H9 (cell line): Measurements from ENCODE around the gene SLC28A3. TPM values are rescaled to one million over a fixed set of nuclear protein-coding genes. Genes with fewer than 3 reads are reported as not detected.
"Not testable (repeated sequence)": the region's sequence is repeated elsewhere in the genome, so short reads cannot be mapped to it uniquely, and the experiment has no call there.

ENCODE experiments used
- DNase-seq: peaks from one replicate; pipeline ENCODE4 v3.0.0-alpha.2; 2017
- H2AFZ ChIP-seq: one replicate; pipeline ENCODE4 v1.6.1; 2013; ENCODE audit warnings: mild to moderate bottlenecking, low read length, control low read depth, moderate library complexity
- H2AK5ac ChIP-seq: 2 replicates; pipeline ENCODE4 v1.6.1; 2013; ENCODE audit warnings: low read length, control low read depth, mixed read lengths; ENCODE audit not compliant: insufficient read length
- H2BK120ac ChIP-seq: one replicate; pipeline ENCODE4 v1.6.1; 2013; ENCODE audit warnings: low read depth, mild to moderate bottlenecking, low read length, control low read depth, inconsistent platforms; ENCODE audit not compliant: poor library complexity, severe bottlenecking
- H2BK12ac ChIP-seq: 2 replicates; pipeline ENCODE4 v1.6.1; 2013; ENCODE audit warnings: low read length, control low read depth, mixed read lengths, low read depth; ENCODE audit not compliant: insufficient read length
- H2BK15ac ChIP-seq: 2 replicates; pipeline ENCODE4 v1.6.1; 2013; ENCODE audit warnings: low read depth, low read length, control low read depth
- H2BK20ac ChIP-seq: one replicate; pipeline ENCODE4 v1.6.1; 2013; ENCODE audit warnings: low read depth, mild to moderate bottlenecking, low read length, control low read depth, inconsistent platforms; ENCODE audit not compliant: poor library complexity, severe bottlenecking
- H2BK5ac ChIP-seq: 2 replicates; pipeline ENCODE4 v1.6.1; 2013; ENCODE audit warnings: low read length, control low read depth, mixed read lengths; ENCODE audit not compliant: insufficient read length
- H3K14ac ChIP-seq: 2 replicates; pipeline ENCODE4 v1.6.1; 2013; ENCODE audit warnings: low read length, control low read depth; ENCODE audit not compliant: insufficient read depth
- H3K18ac ChIP-seq: 2 replicates; pipeline ENCODE4 v1.6.1; 2013; ENCODE audit warnings: low read depth, mild to moderate bottlenecking, mixed read lengths, low read length, control low read depth; ENCODE audit not compliant: insufficient read length
- H3K23ac ChIP-seq: 2 replicates; pipeline ENCODE4 v1.6.1; 2013; ENCODE audit warnings: low read length, control low read depth, mixed read lengths, low read depth; ENCODE audit not compliant: insufficient read length
- H3K23me2 ChIP-seq: 2 replicates; pipeline ENCODE4 v1.6.1; 2013; ENCODE audit warnings: low read depth, mild to moderate bottlenecking, mixed read lengths, low read length, control low read depth; ENCODE audit not compliant: insufficient read length, poor library complexity, severe bottlenecking
- H3K27ac ChIP-seq: 2 replicates; pipeline ENCODE4 v1.5.1; 2013; ENCODE audit warnings: low read length, control low read depth, mixed read lengths, low read depth; ENCODE audit not compliant: insufficient read length
- H3K27me3 ChIP-seq: 2 replicates; pipeline ENCODE4 v1.6.1; 2013; ENCODE audit warnings: low read length, control low read depth, inconsistent platforms; ENCODE audit not compliant: insufficient read depth
- H3K4ac ChIP-seq: 2 replicates; pipeline ENCODE4 v1.6.1; 2013; ENCODE audit warnings: low read depth, mild to moderate bottlenecking, control low read depth, inconsistent platforms, low read length, moderate library complexity
- H3K4me1 ChIP-seq: 2 replicates; pipeline ENCODE4 v1.6.1; 2013; ENCODE audit warnings: low read length, control low read depth, inconsistent platforms; ENCODE audit not compliant: insufficient read depth
- H3K4me2 ChIP-seq: 2 replicates; pipeline ENCODE4 v1.6.1; 2013; ENCODE audit warnings: low read length, control low read depth, mixed read lengths; ENCODE audit not compliant: insufficient read length, insufficient read depth
- H3K56ac ChIP-seq: 2 replicates; pipeline ENCODE4 v1.6.1; 2013; ENCODE audit warnings: low read depth, mild to moderate bottlenecking, mixed read lengths, low read length, control low read depth; ENCODE audit not compliant: insufficient read length
- H3K79me1 ChIP-seq: 2 replicates; pipeline ENCODE4 v1.6.1; 2013; ENCODE audit warnings: low read depth, mild to moderate bottlenecking, moderate library complexity, low read length, control low read depth, inconsistent platforms; ENCODE audit not compliant: insufficient read depth, poor library complexity, severe bottlenecking
- H3K79me2 ChIP-seq: 2 replicates; pipeline ENCODE4 v1.6.1; 2013; ENCODE audit warnings: low read length, control low read depth, inconsistent platforms; ENCODE audit not compliant: insufficient read depth
- H3K9ac ChIP-seq: 2 replicates; pipeline ENCODE4 v1.6.1; 2013; ENCODE audit warnings: low read length, control low read depth, mixed read lengths; ENCODE audit not compliant: insufficient read length; ENCODE audit errors: extremely low read depth
- H3K9me3 ChIP-seq: one replicate; pipeline ENCODE4 v1.6.1; 2013; ENCODE audit warnings: low read depth, low read length, inconsistent platforms; ENCODE audit not compliant: control insufficient read depth
- H3T11ph ChIP-seq: one replicate; pipeline ENCODE4 v1.6.1; 2013; ENCODE audit warnings: mild to moderate bottlenecking, low read length, control low read depth, inconsistent platforms
- H4K20me1 ChIP-seq: one replicate; pipeline ENCODE4 v1.6.1; 2013; ENCODE audit not compliant: control insufficient read depth, insufficient read length, insufficient read depth
- H4K5ac ChIP-seq: 2 replicates; pipeline ENCODE4 v1.6.1; 2013; ENCODE audit warnings: low read depth, mild to moderate bottlenecking, mixed read lengths, low read length, control low read depth; ENCODE audit not compliant: insufficient read length
- H4K8ac ChIP-seq: replicated peaks from 2 replicates; pipeline ENCODE4 v1.6.1; 2013; ENCODE audit warnings: low read length, control low read depth, mixed read lengths, low read depth; ENCODE audit not compliant: insufficient read length
- H4K91ac ChIP-seq: 2 replicates; pipeline ENCODE4 v1.6.1; 2013; ENCODE audit warnings: low read depth, mild to moderate bottlenecking, moderate library complexity, mixed read lengths, low read length, control low read depth; ENCODE audit not compliant: insufficient read length
- H3K27ac Mint-ChIP-seq, 3 experiments: 2 replicates in 2 of 3; 3 replicates in 1 of 3; pipeline ENCODE4 v1.8.0; 2020 to 2021; ENCODE audit warnings: mixed read lengths in 3 of 3, mild to moderate bottlenecking in 1 of 3, moderate library complexity in 1 of 3
- H3K27me3 Mint-ChIP-seq: 2 replicates; pipeline ENCODE4 v1.8.0; 2021; ENCODE audit warnings: low read depth, mild to moderate bottlenecking, moderate library complexity, mixed read lengths
- H3K36me3 Mint-ChIP-seq, 3 experiments: 2 replicates in 2 of 3; 3 replicates in 1 of 3; pipeline ENCODE4 v1.8.0; 2020 to 2021; ENCODE audit warnings: low read depth in 3 of 3, mixed read lengths in 3 of 3; ENCODE audit not compliant: insufficient read depth in 1 of 3
- H3K4me1 Mint-ChIP-seq, 2 experiments: 2 replicates each; pipeline ENCODE4 v1.8.0; 2020; ENCODE audit warnings: mixed read lengths in 2 of 2
- H3K4me3 Mint-ChIP-seq, 2 experiments: 2 replicates in 1 of 2; 3 replicates in 1 of 2; pipeline ENCODE4 v1.8.0; 2020 to 2021; ENCODE audit warnings: mild to moderate bottlenecking in 2 of 2, mixed read lengths in 2 of 2, moderate library complexity in 1 of 2
- H3K9me3 Mint-ChIP-seq, 2 experiments: 2 replicates in 1 of 2; 3 replicates in 1 of 2; pipeline ENCODE4 v1.8.0; 2020; ENCODE audit warnings: mild to moderate bottlenecking in 2 of 2, mixed read lengths in 2 of 2, moderate library complexity in 1 of 2
- CTCF ChIP-seq: fragments of 200-600 bp; sonication (generic); conservative IDR thresholded peaks from 3 replicates; pipeline ENCODE4 v1.8.0; 2021; ENCODE audit warnings: antibody characterized with exemption, mild to moderate bottlenecking
- WGBS: extraction: QIAGEN DNeasy Blood & Tissue Kit; methylation state at CpG from one replicate; pipeline ENCODE4 v1.1.7; 2013; ENCODE audit warnings: missing lambda C conversion rate, low lambda C conversion rate, mixed read lengths; ENCODE audit not compliant: insufficient read length; ENCODE audit errors: extremely low coverage; 5-methylcytosine and 5-hydroxymethylcytosine counted together
- total RNA-seq: library from RNA; stranded (reverse); gene quantifications from 2 replicates; pipeline ENCODE4 v1.2.1, GENCODE V29; 2021

Gene SLC28A3
- total RNA-seq, 1 experiment from 2014 or later, result not detected

DNA sequence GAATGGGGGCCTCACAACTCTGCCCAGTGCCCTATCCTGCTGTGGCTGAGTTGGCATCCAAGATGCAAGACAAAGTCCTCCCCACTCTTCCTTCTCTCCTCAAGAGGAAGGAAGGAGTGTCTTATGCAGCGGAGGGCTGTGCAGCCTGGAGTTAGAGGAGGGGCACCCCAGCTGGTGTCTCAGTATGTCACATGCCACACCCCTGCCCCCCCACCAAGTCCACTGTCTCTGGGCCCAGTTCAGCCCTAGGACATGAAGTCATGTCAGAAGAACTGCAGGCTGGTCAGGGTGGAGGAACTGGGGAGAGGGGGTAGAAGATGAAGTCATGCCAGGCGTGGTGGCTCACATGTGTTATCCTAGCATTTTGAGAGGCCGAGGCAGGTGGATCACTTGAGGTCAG is 28.0 kb upstream of the SLC28A3 start:
- no peak overlapping the region for H2BK20ac ChIP-seq
- no CpG with 5 or more reads among the region's 3 CpGs for WGBS
- H4K20me1 ChIP-seq, result no peaks in the 10 kb centered on the region
- H3K56ac ChIP-seq, result no peak overlapping the region
- H4K91ac ChIP-seq, result no peak overlapping the region
- TF ChIP-seq CTCF, result no peak
- H3K27me3 ChIP-seq, result no peaks in the 10 kb centered on the region
- H3K4me1 ChIP-seq, result no peaks in the 10 kb centered on the region
- H2BK15ac ChIP-seq, result no peak overlapping the region
- Mint-ChIP-seq H3K9me3 (no peaks in the 10 kb centered on the region; a peak in 1 of 5 replicates), H3K36me3 (no peaks in the 10 kb centered on the region; a peak in 1 of 7 replicates), H3K4me3 (no peak overlapping the region), H3K27ac (no peak overlapping the region), H3K4me1 (peaks cover 13 to 25% of the 10 kb centered on the region in 2 experiments), H3K27me3 (peaks cover 3% of the 10 kb centered on the region)
- no peak overlapping the region for H3K18ac ChIP-seq
- no peaks in the 10 kb centered on the region for H3K9me3 ChIP-seq
- H4K5ac ChIP-seq, result no peak overlapping the region
- no peak overlapping the region for H3T11ph ChIP-seq
- H2AK5ac ChIP-seq, result no peak overlapping the region
- H4K8ac ChIP-seq, result no peak overlapping the region
- no peak overlapping the region for H2BK120ac ChIP-seq
- H3K27ac ChIP-seq, result no peak overlapping the region
- no peak overlapping the region for H3K4me2 ChIP-seq
- H3K14ac ChIP-seq, result no peak overlapping the region
- H2BK5ac ChIP-seq, result no peak overlapping the region
- H3K79me2 ChIP-seq, result no peaks in the 10 kb centered on the region
- no peak overlapping the region for H3K4ac ChIP-seq
- DNase-seq, result no peak
- H2BK12ac ChIP-seq, result no peak overlapping the region
- H3K79me1 ChIP-seq, result no peaks in the 10 kb centered on the region
- no peaks in the 10 kb centered on the region for H3K23me2 ChIP-seq
- no peak overlapping the region for H2AFZ ChIP-seq
- no peak overlapping the region for H3K9ac ChIP-seq
- H3K23ac ChIP-seq, result no peak overlapping the region

GRCh38 chr9:84367726-84368125 is 27.2 kb upstream of the SLC28A3 start:
- H3K4me1 ChIP-seq, H3K23me2 ChIP-seq, H3K9me3 ChIP-seq, H3K9me3 Mint-ChIP-seq, H4K91ac ChIP-seq, H3K36me3 Mint-ChIP-seq, H3K79me1 ChIP-seq, H2BK20ac ChIP-seq, H3K27ac Mint-ChIP-seq, H3K27ac ChIP-seq, H3K18ac ChIP-seq, H3K23ac ChIP-seq, H4K5ac ChIP-seq, H2BK12ac ChIP-seq, H2AFZ ChIP-seq, H3K56ac ChIP-seq, H2BK120ac ChIP-seq, H3K4me3 Mint-ChIP-seq, H3K4me2 ChIP-seq, H3K79me2 ChIP-seq, H3K27me3 Mint-ChIP-seq, H3K4ac ChIP-seq, H3K27me3 ChIP-seq, DNase-seq, H3T11ph ChIP-seq, H4K8ac ChIP-seq, H2BK5ac ChIP-seq, H4K20me1 ChIP-seq, H2BK15ac ChIP-seq, H3K14ac ChIP-seq, H2AK5ac ChIP-seq, H3K9ac ChIP-seq: not testable (repeated sequence)
- WGBS, result no CpG with 5 or more reads among the region's 10 CpGs
- peaks cover 13 to 25% of the 10 kb centered on the region in 2 experiments for H3K4me1 Mint-ChIP-seq
